GM21515 (cell line): ENCODE measurements around the gene VGLL4.
"Not testable (repeated sequence)": the region's sequence is repeated elsewhere in the genome, so short reads cannot be mapped to it uniquely, and the experiment has no call there.

Experiments used
- ATAC-seq: cut with Tn5 transposase; IDR thresholded peaks from one replicate; pipeline ENCODE4 v1.9.1; 2021; ENCODE audit not compliant: unreplicated experiment

Gene VGLL4, protein sequence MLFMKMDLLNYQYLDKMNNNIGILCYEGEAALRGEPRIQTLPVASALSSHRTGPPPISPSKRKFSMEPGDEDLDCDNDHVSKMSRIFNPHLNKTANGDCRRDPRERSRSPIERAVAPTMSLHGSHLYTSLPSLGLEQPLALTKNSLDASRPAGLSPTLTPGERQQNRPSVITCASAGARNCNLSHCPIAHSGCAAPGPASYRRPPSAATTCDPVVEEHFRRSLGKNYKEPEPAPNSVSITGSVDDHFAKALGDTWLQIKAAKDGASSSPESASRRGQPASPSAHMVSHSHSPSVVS

GRCh38 chr3:11643605-11644087 is at the start of gene VGLL4:
VGLL4 (minus strand) TSS chr3:11643915; CDS start chr3:11643518, 397 bp downstream.
- peak; percentile 66 for ATAC-seq

DNA sequence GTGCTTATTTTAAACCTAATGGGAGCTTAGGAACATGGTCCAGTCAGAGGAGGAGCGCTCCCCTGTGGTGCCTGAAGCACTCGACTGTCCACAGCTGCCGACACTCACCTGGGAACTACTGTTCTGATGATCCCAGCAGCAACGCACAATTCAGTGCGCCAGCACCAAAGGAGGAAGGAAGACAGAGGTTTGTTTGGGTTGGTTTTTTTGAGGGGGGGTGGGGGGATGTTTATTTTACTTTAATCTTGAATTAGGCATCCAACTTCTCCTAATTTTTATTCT is 48.8 kb upstream of the VGLL4 start:
- no peak for ATAC-seq

GRCh38 chr3:11691767-11692531 is 48.2 kb upstream of the VGLL4 start:
- ATAC-seq, result no peak

DNA sequence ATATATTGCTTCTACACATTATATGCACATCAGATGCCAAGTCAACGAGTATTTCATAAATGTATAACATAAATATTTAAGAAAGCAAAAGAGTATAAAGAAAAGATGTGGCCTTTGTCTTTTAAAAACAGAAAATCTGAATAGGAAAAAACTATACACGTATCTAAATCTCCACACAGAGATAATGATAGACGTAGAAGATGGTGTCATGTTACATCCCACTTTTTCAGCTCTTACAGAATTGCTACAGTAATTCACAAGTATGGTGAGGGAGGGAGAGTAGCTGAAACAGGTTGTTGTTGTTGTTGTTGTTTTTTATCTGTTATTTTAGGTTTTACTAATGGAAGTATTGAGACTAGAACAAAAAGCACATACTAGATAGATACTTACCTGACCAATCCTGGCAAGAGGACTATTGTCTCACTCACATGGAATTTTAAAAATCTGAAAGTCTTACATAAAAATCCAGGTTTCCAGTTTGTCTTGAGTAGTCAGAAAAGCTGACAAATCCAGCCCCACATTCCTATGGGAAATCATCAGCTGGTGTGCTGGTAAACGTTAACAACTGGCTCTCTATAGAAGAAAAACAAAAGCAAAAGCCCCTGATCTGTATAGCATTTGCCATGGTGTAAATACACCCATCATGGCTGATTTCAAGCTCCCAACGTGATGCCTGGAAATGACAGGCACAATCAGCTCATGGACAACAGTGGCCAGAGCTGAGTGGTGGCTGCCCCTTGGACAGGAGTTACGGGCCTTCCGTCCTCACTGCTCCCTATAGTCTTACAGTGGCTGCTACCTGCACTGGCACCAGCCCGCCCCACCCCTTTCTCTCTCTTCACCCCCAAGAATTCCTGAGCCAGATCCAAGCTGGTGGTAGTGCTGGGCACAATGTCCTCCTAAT is 47.4 kb upstream of the VGLL4 start:
- no peak for ATAC-seq

GRCh38 chr3:11689749-11690148 is 46.0 kb upstream of the VGLL4 start:
- ATAC-seq, result no peak

DNA sequence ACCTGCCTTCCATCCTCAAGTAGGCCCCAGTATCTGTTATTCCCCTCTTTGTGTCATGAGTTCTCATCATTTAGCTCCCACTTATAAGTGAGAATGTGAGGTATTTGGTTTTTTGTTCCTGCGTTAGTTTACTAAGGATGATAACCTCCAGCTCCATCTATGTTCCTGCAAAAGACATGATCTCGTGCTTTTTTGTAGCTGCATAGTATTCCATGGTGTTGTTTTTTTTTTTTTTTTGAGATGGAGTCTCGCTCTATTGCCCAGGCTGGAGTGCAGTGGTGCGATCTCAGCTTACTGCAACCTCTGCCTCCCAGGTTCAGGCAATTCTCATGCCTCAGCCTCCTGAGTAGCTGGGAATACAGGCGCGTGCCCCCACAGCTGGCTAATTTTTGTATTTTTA is 41.3 kb upstream of the VGLL4 start:
- ATAC-seq, result not testable (repeated sequence)

- ATAC-seq, result no peak
Measured at GRCh38 chr3:11680509-11680908, 36.8 kb upstream of the VGLL4 start.

DNA sequence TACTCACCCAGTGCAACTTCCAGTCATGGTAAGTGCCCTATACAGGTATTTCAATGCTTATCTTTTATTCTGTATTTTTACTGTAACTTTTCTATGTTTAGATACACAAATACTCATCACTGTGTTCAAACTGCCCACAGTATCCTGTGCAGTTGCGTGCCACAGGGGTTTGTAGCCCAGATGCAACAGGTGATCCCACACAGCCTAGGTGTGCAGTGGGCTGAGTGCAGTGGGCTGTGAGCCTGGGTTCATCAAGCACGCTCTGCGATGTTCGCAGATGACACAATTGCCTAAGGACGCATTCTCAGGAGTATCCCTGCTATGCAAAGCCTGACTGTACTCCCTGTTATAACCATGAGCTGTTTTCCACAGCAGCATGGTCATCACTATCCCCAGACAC is 36.2 kb upstream of the VGLL4 start:
- ATAC-seq, result no peak

- ATAC-seq, result no peak
Measured at GRCh38 chr3:11672363-11672762, 28.6 kb upstream of the VGLL4 start.

GRCh38 chr3:11671648-11672100 is 28.0 kb upstream of the VGLL4 start:
- ATAC-seq, result peak; percentile 59

- no peak for ATAC-seq
Measured at GRCh38 chr3:11668243-11669235, 24.8 kb upstream of the VGLL4 start.

GRCh38 chr3:11665331-11665730 is 21.6 kb upstream of the VGLL4 start:
- ATAC-seq, result no peak

DNA sequence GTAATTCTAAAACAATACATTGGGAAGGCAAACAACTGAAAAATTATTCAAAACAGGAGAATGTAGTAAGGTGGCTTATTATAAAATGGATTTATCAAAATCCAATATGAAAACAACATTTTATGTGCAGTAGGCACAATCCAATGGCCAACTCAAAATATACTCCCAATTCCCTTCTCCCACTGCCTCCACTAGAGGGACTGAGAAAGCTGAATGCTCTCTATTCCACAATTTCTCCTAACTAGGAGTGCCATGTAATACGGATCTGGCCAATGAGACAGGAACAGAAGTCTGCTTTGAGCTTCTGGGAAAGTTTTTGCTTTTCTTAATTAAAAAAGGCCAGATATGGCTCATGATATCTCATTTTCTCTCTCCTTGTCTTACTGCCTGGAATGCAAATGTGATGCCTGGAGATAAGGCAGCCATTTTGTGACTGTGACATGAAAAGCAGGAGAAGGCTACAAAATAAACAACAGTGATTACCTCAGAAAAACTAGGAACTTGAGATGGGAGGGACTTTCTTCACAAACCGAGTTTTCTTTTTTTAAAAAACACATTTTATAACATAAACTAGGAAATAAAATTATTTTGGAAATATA is 18.8 kb upstream of the VGLL4 start:
- ATAC-seq, result no peak

GRCh38 chr3:11661827-11662226 is 18.1 kb upstream of the VGLL4 start:
- no peak for ATAC-seq

DNA sequence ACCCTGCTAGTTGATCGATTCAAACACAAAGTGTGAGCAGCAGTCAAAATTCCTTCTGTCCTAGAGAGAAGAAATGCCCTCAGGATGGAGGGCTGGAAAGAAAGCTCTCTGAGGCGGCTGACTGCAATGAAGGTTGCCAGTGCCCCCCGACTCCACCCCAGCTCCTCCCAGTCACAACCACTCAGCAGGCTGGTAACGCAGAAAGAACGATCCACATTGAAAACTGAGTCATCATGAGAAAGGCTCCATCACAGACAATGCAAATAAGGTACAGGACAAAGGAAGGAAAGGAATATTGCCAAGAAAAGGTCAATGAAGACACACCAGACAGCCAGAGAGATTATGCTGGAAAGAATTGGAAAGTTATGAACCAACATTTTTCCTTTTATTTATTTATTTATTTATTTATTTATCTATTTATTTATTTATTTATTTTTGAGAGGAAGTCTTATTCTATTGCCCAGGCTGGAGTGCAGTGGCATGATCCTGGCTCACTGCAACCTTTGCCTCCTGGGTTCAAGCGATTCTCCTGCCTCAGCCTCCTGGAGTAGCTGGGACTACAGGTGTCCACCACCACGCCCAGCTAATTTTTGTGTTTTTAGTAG is 17.4 kb upstream of the VGLL4 start:
- no peak for ATAC-seq

DNA sequence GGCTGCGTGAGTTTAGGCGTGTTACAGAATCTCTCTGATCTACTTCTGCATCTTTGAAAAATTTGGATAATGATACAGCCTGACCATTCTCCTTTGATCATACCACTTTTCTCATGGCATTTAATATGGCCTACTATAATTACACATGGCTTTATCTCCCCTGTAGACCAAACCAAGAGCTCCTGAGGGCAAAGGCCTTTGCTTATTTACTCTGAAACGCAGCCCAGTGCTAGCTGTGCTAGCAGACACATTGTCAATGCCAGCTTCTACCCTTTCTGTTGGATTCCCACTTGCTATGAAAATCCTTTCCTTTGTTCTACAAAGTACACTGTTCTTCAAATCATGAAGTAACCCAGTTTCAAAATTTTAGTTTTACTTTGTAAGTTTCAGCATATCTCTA is 16.5 kb upstream of the VGLL4 start:
- ATAC-seq, result no peak

- ATAC-seq, result no peak
Measured at GRCh38 chr3:11658180-11658579, 14.5 kb upstream of the VGLL4 start.

GRCh38 chr3:11655196-11655928 is 11.6 kb upstream of the VGLL4 start:
- no peak for ATAC-seq

GRCh38 chr3:11654166-11654565 is 10.5 kb upstream of the VGLL4 start:
- ATAC-seq, result no peak
